ENCODE data around the gene RPH3AL.
"Not testable (repeated sequence)": the region's sequence is repeated elsewhere in the genome, so short reads cannot be mapped to it uniquely, and the experiment has no call there.

The RPH3AL gene

GRCh38 chr17:325270-326009, 27.2 kb downstream of the RPH3AL start:
- Mint-ChIP-seq H3K36me3 (no peaks in the 10 kb centered on the region), H3K4me3 (no peak overlapping the region), H3K27me3 (no peaks in the 10 kb centered on the region), H3K4me1 (ENCODE audit: low read depth) (peaks cover 12% of the 10 kb centered on the region), H3K27ac (no peak overlapping the region), H3K9me3 (ENCODE audit: low read depth) (no peaks in the 10 kb centered on the region)

DNA sequence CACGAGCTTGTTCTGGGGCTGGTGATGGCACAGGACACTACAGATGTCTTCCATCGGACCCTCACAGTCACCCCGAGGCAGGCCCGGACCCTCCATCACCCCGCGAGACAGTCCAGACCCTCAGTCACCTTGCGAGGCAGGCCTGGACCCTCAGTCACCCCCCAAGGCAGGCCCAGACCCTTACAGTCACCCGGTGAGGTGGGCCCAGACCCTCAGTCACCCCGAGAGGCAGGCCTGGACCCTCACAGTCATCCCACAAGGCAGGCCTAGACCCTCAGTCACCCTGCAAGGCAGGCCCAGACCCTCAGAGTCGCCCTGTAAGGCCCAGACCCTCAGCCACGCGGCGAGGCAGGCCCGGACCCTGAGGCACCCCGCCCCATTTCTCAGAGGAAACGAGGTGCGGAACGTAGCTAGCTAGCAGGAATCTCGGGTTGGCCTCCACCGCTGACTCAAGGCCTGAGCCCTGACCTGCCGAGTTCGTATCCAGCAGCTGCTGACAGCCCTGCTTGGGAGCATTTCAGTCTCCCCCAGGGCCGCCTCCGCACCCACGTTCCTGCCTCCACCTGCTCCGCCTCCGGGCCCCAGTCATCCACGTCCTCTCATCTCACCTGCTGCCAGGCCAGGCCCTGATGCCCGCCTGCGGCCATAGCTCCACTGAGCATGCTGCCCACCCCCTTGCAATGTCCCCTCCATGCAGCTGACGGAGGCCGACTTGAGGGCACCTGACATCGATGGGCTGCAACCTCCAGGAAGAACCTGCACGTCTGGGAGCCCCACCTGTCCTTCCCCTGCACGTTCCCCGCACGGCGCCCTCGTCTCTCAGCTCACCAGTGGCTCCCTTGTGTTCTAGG, 28.7 kb downstream of the RPH3AL start:
- Mint-ChIP-seq H3K27ac (no peak overlapping the region), H3K9me3 (ENCODE audit: low read depth) (no peaks in the 10 kb centered on the region), H3K4me1 (ENCODE audit: low read depth) (peaks cover 1% of the 10 kb centered on the region), H3K36me3 (peaks cover 2% of the 10 kb centered on the region), H3K4me3 (no peak overlapping the region), H3K27me3 (no peaks in the 10 kb centered on the region)

GRCh38 chr17:323181-323580, 29.4 kb downstream of the RPH3AL start:
- H3K9me3 Mint-ChIP-seq (ENCODE audit: low read depth), result no peaks in the 10 kb centered on the region
- no peak overlapping the region for H3K4me3 Mint-ChIP-seq
- H3K27ac Mint-ChIP-seq, result no peak overlapping the region
- peaks cover 5% of the 10 kb centered on the region for H3K36me3 Mint-ChIP-seq
- peaks cover 1% of the 10 kb centered on the region for H3K4me1 Mint-ChIP-seq (ENCODE audit: low read depth)
- no peaks in the 10 kb centered on the region for H3K27me3 Mint-ChIP-seq

GRCh38 chr17:322006-322780, 30.4 kb downstream of the RPH3AL start:
- Mint-ChIP-seq H3K9me3 (ENCODE audit: low read depth) (no peaks in the 10 kb centered on the region), H3K27ac (no peak overlapping the region), H3K36me3 (peaks cover 5% of the 10 kb centered on the region), H3K27me3 (no peaks in the 10 kb centered on the region), H3K4me1 (ENCODE audit: low read depth) (peaks cover 1% of the 10 kb centered on the region), H3K4me3 (no peak overlapping the region)

DNA sequence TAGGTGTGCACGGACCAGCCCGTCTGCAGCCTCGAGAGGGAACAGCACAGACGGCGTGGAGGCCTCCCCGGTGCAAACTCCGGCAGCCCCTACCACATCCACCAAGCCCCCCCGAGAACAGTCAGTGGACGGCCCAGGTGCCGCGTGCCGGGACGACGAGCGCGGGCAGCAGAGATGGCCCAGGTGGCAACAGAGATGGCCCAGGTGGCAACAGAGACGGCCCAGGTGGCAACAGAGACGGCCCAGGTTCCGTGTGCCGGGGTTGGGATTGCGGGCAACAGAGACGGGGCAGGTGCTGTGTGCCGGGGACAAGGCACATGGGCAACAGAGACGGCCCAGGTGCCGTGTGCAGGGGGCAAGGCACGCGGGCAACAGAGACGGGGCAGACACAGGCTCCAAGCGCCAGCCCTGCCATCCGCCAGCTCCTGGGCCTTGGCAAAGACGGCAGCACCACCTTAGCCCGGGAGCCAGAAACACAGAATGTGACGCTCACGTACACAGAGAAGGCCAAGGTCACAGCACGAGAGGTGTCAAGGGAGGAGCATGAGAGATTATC, 31.1 kb downstream of the RPH3AL start:
- Mint-ChIP-seq H3K27ac (no peak overlapping the region), H3K4me1 (ENCODE audit: low read depth) (no peaks in the 10 kb centered on the region), H3K4me3 (no peak overlapping the region), H3K27me3 (no peaks in the 10 kb centered on the region), H3K36me3 (peaks cover 5% of the 10 kb centered on the region), H3K9me3 (ENCODE audit: low read depth) (no peaks in the 10 kb centered on the region)

GRCh38 chr17:320809-321385, 31.7 kb downstream of the RPH3AL start:
- Mint-ChIP-seq H3K27me3 (no peaks in the 10 kb centered on the region), H3K4me1 (ENCODE audit: low read depth) (no peaks in the 10 kb centered on the region), H3K36me3 (peaks cover 5% of the 10 kb centered on the region), H3K9me3 (ENCODE audit: low read depth) (no peaks in the 10 kb centered on the region), H3K27ac (no peak overlapping the region), H3K4me3 (no peak overlapping the region)

DNA sequence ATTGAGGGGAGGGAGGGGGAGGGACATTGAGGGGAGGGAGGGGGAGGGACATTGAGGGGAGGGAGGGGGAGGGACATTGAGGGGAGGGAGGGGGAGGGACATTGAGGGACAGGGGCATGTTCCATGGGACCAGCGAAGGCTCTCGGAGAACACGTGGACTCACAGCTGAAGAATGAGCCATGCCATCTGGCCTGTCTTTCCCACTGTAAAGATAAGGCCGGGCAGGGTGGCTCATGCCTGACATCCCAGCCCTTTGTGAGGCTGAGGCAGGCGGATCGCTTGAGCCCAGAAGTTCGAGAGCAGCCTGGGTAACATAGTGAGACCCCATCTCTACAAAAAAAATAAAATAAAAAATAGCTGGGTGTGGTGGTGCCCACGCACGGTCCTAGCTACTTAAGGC, 32.5 kb downstream of the RPH3AL start:
- Mint-ChIP-seq H3K27me3 (no peaks in the 10 kb centered on the region), H3K36me3 (peaks cover 5% of the 10 kb centered on the region), H3K4me1 (ENCODE audit: low read depth) (no peaks in the 10 kb centered on the region)

GRCh38 chr17:319266-319665, 33.3 kb downstream of the RPH3AL start:
- Mint-ChIP-seq H3K4me3 (no peak overlapping the region), H3K36me3 (peaks cover 5% of the 10 kb centered on the region), H3K27me3 (no peaks in the 10 kb centered on the region), H3K27ac (no peak overlapping the region), H3K9me3 (ENCODE audit: low read depth) (no peaks in the 10 kb centered on the region), H3K4me1 (ENCODE audit: low read depth) (no peaks in the 10 kb centered on the region)

More for the DNA sequence above, 32.5 kb downstream of the RPH3AL start:
- no peak overlapping the region for H3K4me3 Mint-ChIP-seq
- H3K9me3 Mint-ChIP-seq (ENCODE audit: low read depth), result no peaks in the 10 kb centered on the region
- no peak overlapping the region for H3K27ac Mint-ChIP-seq

- not testable (repeated sequence) for H3K9me3 Mint-ChIP-seq (ENCODE audit: low read depth); H3K4me3 Mint-ChIP-seq; H3K27ac Mint-ChIP-seq; H3K27me3 Mint-ChIP-seq; H3K36me3 Mint-ChIP-seq; H3K4me1 Mint-ChIP-seq (ENCODE audit: low read depth)
Observed at GRCh38 chr17:317070-317469, 35.5 kb downstream of the RPH3AL start.

DNA sequence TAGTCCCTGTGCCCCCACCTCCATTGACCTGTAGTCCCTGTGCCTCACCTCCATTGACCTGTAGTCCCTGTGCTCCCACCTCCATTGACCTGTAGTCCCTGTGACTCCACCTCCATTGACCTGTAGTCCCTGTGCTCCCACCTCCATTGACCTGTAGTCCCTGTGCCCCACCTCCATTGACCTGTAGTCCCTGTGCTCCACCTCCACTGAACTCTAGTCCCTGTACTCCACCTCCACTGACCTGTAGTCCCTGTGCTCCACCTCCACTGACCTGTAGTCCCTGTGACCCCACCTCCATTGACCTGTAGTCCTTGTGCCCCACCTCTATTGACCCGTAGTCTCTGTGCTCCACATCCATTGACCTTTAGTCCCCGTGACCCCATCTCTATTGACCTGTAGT, 37.2 kb downstream of the RPH3AL start:
- not testable (repeated sequence) for H3K27ac Mint-ChIP-seq; H3K9me3 Mint-ChIP-seq (ENCODE audit: low read depth); H3K4me1 Mint-ChIP-seq (ENCODE audit: low read depth); H3K4me3 Mint-ChIP-seq; H3K36me3 Mint-ChIP-seq; H3K27me3 Mint-ChIP-seq

DNA sequence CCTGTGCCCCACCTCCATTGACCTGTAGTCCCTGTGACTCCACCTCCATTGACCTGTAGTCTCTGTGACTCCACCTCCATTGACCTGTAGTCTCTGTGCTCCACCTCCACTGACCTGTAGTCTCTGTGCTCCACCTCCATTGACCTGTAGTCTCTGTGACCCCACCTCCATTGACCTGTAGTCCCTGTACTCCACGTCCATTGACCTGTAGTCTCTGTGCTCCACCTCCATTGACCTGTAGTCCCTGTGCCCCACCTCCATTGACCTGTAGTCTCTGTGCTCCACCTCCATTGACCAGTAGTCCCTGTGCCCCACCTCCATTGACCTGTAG, 38.0 kb downstream of the RPH3AL start:
- not testable (repeated sequence) for H3K4me1 Mint-ChIP-seq (ENCODE audit: low read depth); H3K4me3 Mint-ChIP-seq; H3K27me3 Mint-ChIP-seq; H3K9me3 Mint-ChIP-seq (ENCODE audit: low read depth); H3K36me3 Mint-ChIP-seq; H3K27ac Mint-ChIP-seq

GRCh38 chr17:313911-314613, 38.5 kb downstream of the RPH3AL start:
- H3K36me3 Mint-ChIP-seq, result peaks cover 4% of the 10 kb centered on the region
- H3K27ac Mint-ChIP-seq, result no peak overlapping the region
- no peak overlapping the region for H3K4me3 Mint-ChIP-seq
- H3K9me3 Mint-ChIP-seq (ENCODE audit: low read depth), result no peaks in the 10 kb centered on the region
- H3K27me3 Mint-ChIP-seq, result no peaks in the 10 kb centered on the region
- no peaks in the 10 kb centered on the region for H3K4me1 Mint-ChIP-seq (ENCODE audit: low read depth)

DNA sequence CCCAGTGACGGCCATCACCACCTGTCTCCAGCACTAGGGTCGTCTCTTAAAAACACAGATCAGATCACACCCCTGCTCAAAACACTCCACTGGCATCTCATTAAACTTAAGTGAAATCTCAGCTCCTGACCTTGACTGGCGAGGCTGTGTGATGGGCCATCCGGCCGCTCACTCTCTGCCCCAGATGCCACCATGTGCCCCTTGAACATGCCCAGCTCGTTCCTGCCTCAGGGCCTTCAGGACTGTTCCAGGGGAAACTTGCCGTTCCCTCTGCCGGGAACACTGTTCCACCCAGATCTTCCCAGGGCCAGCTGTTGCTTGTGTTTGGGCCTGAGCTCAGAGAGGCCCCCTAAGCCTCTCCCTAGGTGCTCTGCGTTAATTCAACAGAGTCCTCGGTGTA, 39.4 kb downstream of the RPH3AL start:
- Mint-ChIP-seq H3K27me3 (no peaks in the 10 kb centered on the region), H3K36me3 (no peaks in the 10 kb centered on the region), H3K27ac (no peak overlapping the region), H3K4me1 (ENCODE audit: low read depth) (no peaks in the 10 kb centered on the region), H3K9me3 (ENCODE audit: low read depth) (no peaks in the 10 kb centered on the region), H3K4me3 (no peak overlapping the region)

GRCh38 chr17:312476-313148, 40.0 kb downstream of the RPH3AL start:
- H3K4me3 Mint-ChIP-seq, result no peak overlapping the region
- no peaks in the 10 kb centered on the region for H3K27me3 Mint-ChIP-seq
- H3K27ac Mint-ChIP-seq, result no peak overlapping the region
- no peaks in the 10 kb centered on the region for H3K9me3 Mint-ChIP-seq (ENCODE audit: low read depth)
- no peaks in the 10 kb centered on the region for H3K36me3 Mint-ChIP-seq
- H3K4me1 Mint-ChIP-seq (ENCODE audit: low read depth), result no peaks in the 10 kb centered on the region

Data from activated naive CD8-positive, alpha-beta T cell (primary cell).